ENCODE data around the gene DRG2. TPM values are rescaled to one million over a fixed set of nuclear protein-coding genes. Genes with fewer than 3 reads are reported as not detected.

DRG2 gene
- total and polyA plus RNA-seq, 2 of the 4 experiments (the other 2 are of a cell fraction) = 43.6 to 45.1 TPM

DNA sequence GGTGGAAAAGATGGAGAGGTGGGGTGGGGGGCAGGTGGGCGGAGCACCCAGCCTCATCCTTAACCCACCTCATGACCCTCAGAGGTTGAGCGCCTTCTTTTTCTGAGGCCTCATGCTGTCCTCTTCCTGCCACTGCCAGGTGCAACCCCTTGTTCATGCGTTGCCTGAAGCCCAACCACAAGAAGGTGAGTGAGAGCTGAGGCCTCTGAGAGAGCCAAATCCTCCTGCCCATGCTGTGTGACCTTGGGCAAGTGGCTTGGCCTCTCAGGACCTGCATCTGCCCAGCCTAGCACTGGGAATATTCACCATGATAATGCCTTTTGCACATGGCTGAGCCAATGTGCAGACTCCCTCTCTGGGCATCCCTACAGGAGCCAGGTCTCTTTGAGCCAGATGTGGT lies 52.9 kb downstream of the DRG2 start:
- BruUV-seq (replicated peaks) = no TSS peak
- ATAC-seq (ENCODE audit: low read depth) = no peak
- WGBS, 2 experiments (ENCODE audit: extremely low coverage in 2 of 2, insufficient read length in 1 of 2) = 100% methylated on average over 1 of the region's 3 CpGs; no CpG with 5 or more reads in 1 of the 2 experiments

More for the DNA sequence above, 52.9 kb downstream of the DRG2 start:
- no peak overlapping the region for H4K5ac ChIP-seq (ENCODE audit: low read depth, low read length)
- H3K4ac ChIP-seq (ENCODE audit: low read depth, low read length) = no peak overlapping the region
- H3K4me1 ChIP-seq (ENCODE audit: control insufficient read depth, insufficient read depth, low read length) = no peaks in the 10 kb centered on the region
- H3K27ac ChIP-seq (ENCODE audit: insufficient read depth, low read length) = no peak overlapping the region
- intact Hi-C loops (cut with micrococcal nuclease) (loop anchor here (1.0 to 2.0 kb wide), 2 partner anchors 42 to 77 kb away; partner anchors contain the start of gene ALKBH5), in situ Hi-C loops (cut with MboI; ENCODE audit: low sequenced_read_pairs) (no loop called here), dilution Hi-C loops (cut with HindIII; ENCODE audit: low sequenced_read_pairs, unreplicated experiment) (no loop called here)
- H4K8ac ChIP-seq (ENCODE audit: low read depth in 2 of 2, low read length in 2 of 2) = no peak overlapping the region
- H3K56ac ChIP-seq (ENCODE audit: extremely low read depth, insufficient read depth, low read length) = no peak overlapping the region
- no peak overlapping the region for H3K4me2 ChIP-seq (ENCODE audit: low read depth, low read length)
- no peak overlapping the region for H4K91ac ChIP-seq (ENCODE audit: insufficient read depth, low read depth, low read length)
- TF ChIP-seq POLR2A (IDR thresholded peaks at IDR 0.05; ENCODE audit: low read depth, low read length) = no peak
- TF ChIP-seq, protein P1, sequence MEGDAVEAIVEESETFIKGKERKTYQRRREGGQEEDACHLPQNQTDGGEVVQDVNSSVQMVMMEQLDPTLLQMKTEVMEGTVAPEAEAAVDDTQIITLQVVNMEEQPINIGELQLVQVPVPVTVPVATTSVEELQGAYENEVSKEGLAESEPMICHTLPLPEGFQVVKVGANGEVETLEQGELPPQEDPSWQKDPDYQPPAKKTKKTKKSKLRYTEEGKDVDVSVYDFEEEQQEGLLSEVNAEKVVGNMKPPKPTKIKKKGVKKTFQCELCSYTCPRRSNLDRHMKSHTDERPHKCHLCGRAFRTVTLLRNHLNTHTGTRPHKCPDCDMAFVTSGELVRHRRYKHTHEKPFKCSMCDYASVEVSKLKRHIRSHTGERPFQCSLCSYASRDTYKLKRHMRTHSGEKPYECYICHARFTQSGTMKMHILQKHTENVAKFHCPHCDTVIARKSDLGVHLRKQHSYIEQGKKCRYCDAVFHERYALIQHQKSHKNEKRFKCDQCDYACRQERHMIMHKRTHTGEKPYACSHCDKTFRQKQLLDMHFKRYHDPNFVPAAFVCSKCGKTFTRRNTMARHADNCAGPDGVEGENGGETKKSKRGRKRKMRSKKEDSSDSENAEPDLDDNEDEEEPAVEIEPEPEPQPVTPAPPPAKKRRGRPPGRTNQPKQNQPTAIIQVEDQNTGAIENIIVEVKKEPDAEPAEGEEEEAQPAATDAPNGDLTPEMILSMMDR (conservative IDR thresholded peaks at IDR 0.05; ENCODE audit: low read depth, low read length) = no peak
- no peak for TF ChIP-seq NFE2L2 (IDR thresholded peaks at IDR 0.05; ENCODE audit: low read depth, low read length)
- no peak for TF ChIP-seq CEBPB (IDR thresholded peaks at IDR 0.05; ENCODE audit: low read depth, low read length)
- TF ChIP-seq SMC3 (IDR thresholded peaks at IDR 0.05; ENCODE audit: low read depth, low read length) = no peak
- TF ChIP-seq RCOR1 (IDR thresholded peaks at IDR 0.05; ENCODE audit: insufficient replicate concordance, low read length) = no peak
- no peak for TF ChIP-seq RAD21 (IDR thresholded peaks at IDR 0.05; ENCODE audit: low read length)
- TF ChIP-seq FOS (IDR thresholded peaks at IDR 0.05; ENCODE audit: low read depth, low read length) = no peak
- TF ChIP-seq CHD1 (IDR thresholded peaks at IDR 0.05; ENCODE audit: low read depth, low read length) = no peak
- no peak for TF ChIP-seq MXI1 (IDR thresholded peaks at IDR 0.05; ENCODE audit: borderline replicate concordance, low read depth, low read length)
- TF ChIP-seq RFX5 (IDR thresholded peaks at IDR 0.05; ENCODE audit: low read depth, low read length) = no peak
- no peak for TF ChIP-seq MAFK (IDR thresholded peaks at IDR 0.05; ENCODE audit: low read depth, low read length)
- no peak for TF ChIP-seq MAZ (IDR thresholded peaks at IDR 0.05; ENCODE audit: borderline replicate concordance, low read depth, low read length)
- TF ChIP-seq, protein P2, sequence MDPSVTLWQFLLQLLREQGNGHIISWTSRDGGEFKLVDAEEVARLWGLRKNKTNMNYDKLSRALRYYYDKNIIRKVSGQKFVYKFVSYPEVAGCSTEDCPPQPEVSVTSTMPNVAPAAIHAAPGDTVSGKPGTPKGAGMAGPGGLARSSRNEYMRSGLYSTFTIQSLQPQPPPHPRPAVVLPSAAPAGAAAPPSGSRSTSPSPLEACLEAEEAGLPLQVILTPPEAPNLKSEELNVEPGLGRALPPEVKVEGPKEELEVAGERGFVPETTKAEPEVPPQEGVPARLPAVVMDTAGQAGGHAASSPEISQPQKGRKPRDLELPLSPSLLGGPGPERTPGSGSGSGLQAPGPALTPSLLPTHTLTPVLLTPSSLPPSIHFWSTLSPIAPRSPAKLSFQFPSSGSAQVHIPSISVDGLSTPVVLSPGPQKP (IDR thresholded peaks at IDR 0.05; ENCODE audit: borderline replicate concordance, low read depth, low read length) = no peak
- no peak for TF ChIP-seq BHLHE40 (IDR thresholded peaks at IDR 0.05; ENCODE audit: low read depth, low read length)
- TF ChIP-seq, protein P3, sequence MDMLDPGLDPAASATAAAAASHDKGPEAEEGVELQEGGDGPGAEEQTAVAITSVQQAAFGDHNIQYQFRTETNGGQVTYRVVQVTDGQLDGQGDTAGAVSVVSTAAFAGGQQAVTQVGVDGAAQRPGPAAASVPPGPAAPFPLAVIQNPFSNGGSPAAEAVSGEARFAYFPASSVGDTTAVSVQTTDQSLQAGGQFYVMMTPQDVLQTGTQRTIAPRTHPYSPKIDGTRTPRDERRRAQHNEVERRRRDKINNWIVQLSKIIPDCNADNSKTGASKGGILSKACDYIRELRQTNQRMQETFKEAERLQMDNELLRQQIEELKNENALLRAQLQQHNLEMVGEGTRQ (IDR thresholded peaks at IDR 0.05; ENCODE audit: low read depth, low read length) = no peak
- H2BK20ac ChIP-seq (ENCODE audit: low read depth, low read length) = no peak overlapping the region
- no peak overlapping the region for H2BK15ac ChIP-seq (ENCODE audit: low read depth, low read length)
- H3K9me3 ChIP-seq (ENCODE audit: control insufficient read depth, insufficient read depth, low read length) = no peaks in the 10 kb centered on the region
- peaks cover 2% of the 10 kb centered on the region; the same call in 1 of the 2 replicates for H4K20me1 ChIP-seq (ENCODE audit: insufficient read depth, low read length)
- H2BK5ac ChIP-seq (ENCODE audit: low read depth, low read length, poor library complexity, severe bottlenecking) = no peak overlapping the region
- H3K23ac ChIP-seq (ENCODE audit: low read depth, low read length) = no peak overlapping the region
- H3K79me1 ChIP-seq (ENCODE audit: low read depth in 1 of 2, low read length in 2 of 2) = no peaks in the 10 kb centered on the region
- H2BK120ac ChIP-seq (ENCODE audit: low read depth, low read length) = no peak overlapping the region
- H2AK9ac ChIP-seq (replicated peaks; ENCODE audit: low read depth, low read length, poor library complexity) = no peak overlapping the region
- H3K9ac ChIP-seq (ENCODE audit: low read depth, low read length) = no peak overlapping the region
- POLR2A ChIA-PET (ENCODE audit: unreplicated experiment) = no interaction called here
- no peaks in the 10 kb centered on the region for H3K9me1 ChIP-seq (ENCODE audit: insufficient read depth, low read length)
- H2AK5ac ChIP-seq (ENCODE audit: low read depth, low read length) = no peak overlapping the region
- no peak overlapping the region for H3K4me3 ChIP-seq (ENCODE audit: insufficient read depth, low read depth, low read length)
- no peak overlapping the region for H2AFZ ChIP-seq (replicated peaks; ENCODE audit: low read length, poor library complexity)
- H3K36me3 ChIP-seq (ENCODE audit: control insufficient read depth, insufficient read depth, low read length) = no peaks in the 10 kb centered on the region
- no peak for DNase-seq
- no peak overlapping the region for H3K18ac ChIP-seq (ENCODE audit: low read depth, low read length)
- no peak overlapping the region for H3K14ac ChIP-seq (replicated peaks; ENCODE audit: low read depth, low read length)
- CTCF ChIA-PET = interaction anchor here (0.7 to 1.0 kb wide), 2 partner anchors 11 to 74 kb away, joined by 3 to 6 read pairs; no protein-coding TSS in a partner anchor
- H3K27me3 ChIP-seq (ENCODE audit: control insufficient read depth, insufficient read depth, low read length) = peaks cover 3% of the 10 kb centered on the region; the same call in 1 of the 2 replicates

Data from IMR-90 (cell line).